Keratinocyte (primary cell): Measurements from ENCODE around the gene DNAJA3. TPM values are rescaled to one million over a fixed set of nuclear protein-coding genes. Genes with fewer than 3 reads are reported as not detected.

Experiments used
- DNase-seq: peaks from one replicate; pipeline ENCODE4 v3.0.0-alpha.2; 2011; ENCODE audit warnings: low read depth, missing footprints, low spot score
- FAIRE-seq: peaks from 2 replicates; lab custom pipeline; 2011; peaks lifted over from hg19 to GRCh38; lab: Jason Lieb, UNC
- H2AFZ ChIP-seq: 2 replicates; pipeline ENCODE4 v1.6.0; 2012; ENCODE audit warnings: low read length, control low read depth, inconsistent platforms; ENCODE audit not compliant: control insufficient read depth
- H3K27ac ChIP-seq: 2 replicates; pipeline ENCODE4 v1.5.1; 2011; ENCODE audit warnings: low read length; ENCODE audit not compliant: control insufficient read depth, insufficient read depth
- H3K27me3 ChIP-seq: 3 replicates; pipeline ENCODE4 v1.6.0; 2011; ENCODE audit warnings: low read length; ENCODE audit not compliant: control insufficient read depth, insufficient read depth; ENCODE audit errors: extremely low read depth
- H3K36me3 ChIP-seq, 2 experiments: 2 replicates in 1 of 2; 3 replicates in 1 of 2; pipeline ENCODE4 v1.5.1; 2011; ENCODE audit warnings: low read length in 2 of 2, mild to moderate bottlenecking in 1 of 2; ENCODE audit not compliant: control insufficient read depth in 2 of 2, insufficient read depth in 2 of 2; ENCODE audit errors: extremely low read depth in 1 of 2
- H3K4me1 ChIP-seq: 3 replicates; pipeline ENCODE4 v1.5.1; 2011; ENCODE audit warnings: low read length; ENCODE audit not compliant: control insufficient read depth, insufficient read depth; ENCODE audit errors: extremely low read depth
- H3K4me2 ChIP-seq: 3 replicates; pipeline ENCODE4 v1.6.0; 2011; ENCODE audit warnings: low read depth, low read length; ENCODE audit not compliant: control insufficient read depth, insufficient read depth; ENCODE audit errors: extremely low read depth
- H3K4me3 ChIP-seq, 3 experiments: fragments of 200-600 bp in 1 of 3; sonication (generic) in 1 of 3; 2 replicates in 2 of 3; 3 replicates in 1 of 3; pipeline ENCODE4 v1.5.1; 2011 to 2016; ENCODE audit warnings: low read length in 3 of 3, mild to moderate bottlenecking in 3 of 3, control low read depth in 2 of 3, inconsistent platforms in 1 of 3, low read depth in 1 of 3, mixed read lengths in 1 of 3, mixed run types in 1 of 3, moderate library complexity in 1 of 3; ENCODE audit not compliant: control insufficient read depth in 2 of 3, insufficient read depth in 2 of 3; ENCODE audit errors: extremely low read depth in 1 of 3
- H3K79me2 ChIP-seq: 2 replicates; pipeline ENCODE4 v1.6.0; 2012; ENCODE audit warnings: low read length; ENCODE audit not compliant: control insufficient read depth, insufficient read depth
- H3K9ac ChIP-seq: 3 replicates; pipeline ENCODE4 v1.6.0; 2011; ENCODE audit warnings: low read length; ENCODE audit not compliant: control insufficient read depth, insufficient read depth; ENCODE audit errors: extremely low read depth
- H3K9me1 ChIP-seq: 3 replicates; pipeline ENCODE4 v1.6.0; 2011; ENCODE audit warnings: low read length; ENCODE audit not compliant: control insufficient read depth, insufficient read depth; ENCODE audit errors: extremely low read depth
- H3K9me3 ChIP-seq: 2 replicates; pipeline ENCODE4 v1.5.1; 2012; ENCODE audit warnings: low read depth, low read length; ENCODE audit not compliant: control insufficient read depth
- H4K20me1 ChIP-seq: 3 replicates; pipeline ENCODE4 v1.6.0; 2011; ENCODE audit warnings: low read length; ENCODE audit not compliant: control insufficient read depth, insufficient read depth; ENCODE audit errors: extremely low read depth
- EZH2 ChIP-seq: IDR thresholded peaks from one replicate; pipeline ENCODE4 v1.6.1; 2012; ENCODE audit warnings: inconsistent platforms, mild to moderate bottlenecking, low read length, moderate library complexity
- dilution Hi-C: fragments of 300-500 bp; cut with MboI; formaldehyde crosslinking; loops from one replicate; pipeline ENCODE4 v1.7.0; 2020; ENCODE audit warnings: low sequenced_read_pairs; ENCODE audit not compliant: extremely low pct_ligation_motif_present
- polyA plus RNA-seq, 5 experiments: library from polyadenylated mRNA; depleted of rRNA in 3 of 5; stranded (reverse) in 3 of 5; stranded (forward) in 1 of 5; unstranded in 1 of 5; fragments of >200 nt; gene quantifications; 1 replicate in 1 of 5; 2 replicates in 3 of 5; 3 replicates in 1 of 5; pipeline versions ENCODE4 v1.2.1 to v1.2.3, GENCODE V29; 2011 to 2012; ENCODE audit warnings: missing spikeins in 2 of 5, low read depth in 1 of 5, low replicate concordance in 1 of 5
- TF ChIP-seq, protein P1 (sequence below), 3 experiments: IDR thresholded peaks in 1 of 3; conservative IDR thresholded peaks in 1 of 3; optimal IDR thresholded peaks in 1 of 3; 2 replicates in 2 of 3; 3 replicates in 1 of 3; pipeline versions ENCODE3 to v1.5.1; 2011; ENCODE audit warnings: low read length in 3 of 3, mild to moderate bottlenecking in 3 of 3, moderate library complexity in 2 of 3, control low read depth in 1 of 3, inconsistent platforms in 1 of 3; ENCODE audit not compliant: insufficient read depth in 2 of 3; ENCODE audit errors: extremely low read depth in 1 of 3

DNAJA3 gene
- polyA plus RNA-seq, 1 donor (not counting 4 experiments of a cell fraction or from before 2014, with no cell fraction given) = 48.4 TPM

DNA sequence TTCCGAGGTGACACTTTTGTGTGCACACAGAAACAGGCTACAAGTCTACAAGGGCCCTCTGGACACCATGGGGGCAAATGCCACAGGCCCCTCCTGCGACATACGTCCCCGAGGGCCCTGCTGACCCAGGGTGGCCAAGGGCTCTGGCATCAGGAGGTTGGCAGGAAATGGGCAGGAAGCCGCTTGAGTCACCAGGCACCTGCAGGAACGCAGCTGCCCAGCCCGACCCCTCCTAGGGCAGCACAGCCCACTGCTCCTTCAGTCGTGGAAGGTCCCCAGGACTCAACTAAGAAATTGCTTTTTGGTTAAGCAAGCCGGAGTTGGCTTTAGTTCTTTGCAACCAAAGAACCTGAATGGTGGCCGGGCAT lies 17.4 kb upstream of the DNAJA3 start:
- Histone ChIP-seq H3K36me3 (peaks cover 21 to 27% of the 10 kb centered on the region in 2 experiments), H3K4me3 (no peak overlapping the region), H3K27ac (no peak overlapping the region), H3K9me1 (no peaks in the 10 kb centered on the region), H4K20me1 (peaks cover 9% of the 10 kb centered on the region), H3K9me3 (no peaks in the 10 kb centered on the region), H3K4me1 (peaks cover 10% of the 10 kb centered on the region), H3K9ac (no peak overlapping the region), H3K4me2 (no peak overlapping the region), H2AFZ (no peak overlapping the region), H3K79me2 (peaks cover 12% of the 10 kb centered on the region), H3K27me3 (no peaks in the 10 kb centered on the region)
- no peak for TF ChIP-seq EZH2
- TF ChIP-seq, protein P1, sequence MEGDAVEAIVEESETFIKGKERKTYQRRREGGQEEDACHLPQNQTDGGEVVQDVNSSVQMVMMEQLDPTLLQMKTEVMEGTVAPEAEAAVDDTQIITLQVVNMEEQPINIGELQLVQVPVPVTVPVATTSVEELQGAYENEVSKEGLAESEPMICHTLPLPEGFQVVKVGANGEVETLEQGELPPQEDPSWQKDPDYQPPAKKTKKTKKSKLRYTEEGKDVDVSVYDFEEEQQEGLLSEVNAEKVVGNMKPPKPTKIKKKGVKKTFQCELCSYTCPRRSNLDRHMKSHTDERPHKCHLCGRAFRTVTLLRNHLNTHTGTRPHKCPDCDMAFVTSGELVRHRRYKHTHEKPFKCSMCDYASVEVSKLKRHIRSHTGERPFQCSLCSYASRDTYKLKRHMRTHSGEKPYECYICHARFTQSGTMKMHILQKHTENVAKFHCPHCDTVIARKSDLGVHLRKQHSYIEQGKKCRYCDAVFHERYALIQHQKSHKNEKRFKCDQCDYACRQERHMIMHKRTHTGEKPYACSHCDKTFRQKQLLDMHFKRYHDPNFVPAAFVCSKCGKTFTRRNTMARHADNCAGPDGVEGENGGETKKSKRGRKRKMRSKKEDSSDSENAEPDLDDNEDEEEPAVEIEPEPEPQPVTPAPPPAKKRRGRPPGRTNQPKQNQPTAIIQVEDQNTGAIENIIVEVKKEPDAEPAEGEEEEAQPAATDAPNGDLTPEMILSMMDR (optimal IDR thresholded peaks at IDR 0.05 in 1 of 3, IDR thresholded peaks at IDR 0.05 in 1 of 3, conservative IDR thresholded peaks at IDR 0.05 in 1 of 3; ENCODE audit: extremely low read depth in 1 of 3, insufficient read depth in 2 of 3, low read length in 3 of 3) = no peak
- dilution Hi-C loops = no loop called here
- FAIRE-seq (no peak), DNase-seq (no peak)

DNA sequence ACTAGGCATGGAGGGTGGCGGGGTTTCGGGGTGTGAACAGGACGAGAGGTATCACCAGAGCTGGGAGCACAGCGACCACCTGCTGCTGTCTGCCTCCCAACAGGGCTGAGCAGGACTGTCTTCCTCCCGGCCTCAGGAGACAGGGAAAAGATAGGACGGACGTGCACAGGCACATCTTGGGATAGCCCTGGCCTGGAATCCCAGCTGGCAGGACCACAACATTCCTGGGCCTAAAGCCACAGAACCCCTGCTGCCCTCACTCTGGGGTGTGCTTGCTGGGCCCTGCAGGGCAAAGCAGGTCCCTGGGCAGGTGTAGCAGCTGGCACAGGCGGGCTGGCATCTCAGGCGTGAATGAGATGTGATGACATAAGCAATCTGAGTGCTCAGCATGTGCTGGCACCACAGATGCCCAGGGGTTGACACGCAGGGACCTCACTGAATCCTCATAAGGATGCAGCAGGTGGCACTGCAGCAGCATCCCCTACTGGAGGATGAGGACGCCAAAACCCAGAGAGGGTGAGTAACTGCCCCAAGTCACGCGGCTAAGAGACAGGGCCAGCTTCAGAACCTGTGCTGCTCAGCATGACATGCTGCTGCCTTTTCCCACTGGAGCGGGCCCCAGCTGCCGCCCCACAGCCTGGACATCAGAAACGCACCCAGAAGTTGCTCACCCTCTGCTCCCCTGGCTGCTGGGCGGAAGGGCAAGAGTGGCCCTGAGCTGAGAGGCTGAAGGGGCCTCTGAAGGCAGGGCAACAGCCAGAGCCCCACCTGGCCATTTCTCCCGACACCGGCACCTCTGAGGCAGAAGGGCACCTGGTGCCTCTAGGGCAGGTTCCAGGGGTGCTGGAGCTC lies 16.4 kb upstream of the DNAJA3 start:
- no peak overlapping the region for H3K4me2 ChIP-seq
- H3K4me3 ChIP-seq = no peak overlapping the region
- dilution Hi-C loops = no loop called here
- H3K27me3 ChIP-seq = no peaks in the 10 kb centered on the region
- H3K9ac ChIP-seq = no peak overlapping the region
- H3K79me2 ChIP-seq = peaks cover 15% of the 10 kb centered on the region
- no peak for FAIRE-seq
- peaks cover 12% of the 10 kb centered on the region for H4K20me1 ChIP-seq
- no peak overlapping the region for H2AFZ ChIP-seq
- H3K27ac ChIP-seq = no peak overlapping the region
- peaks cover 17 to 24% of the 10 kb centered on the region in 2 experiments for H3K36me3 ChIP-seq
- no peak for DNase-seq
- no peaks in the 10 kb centered on the region for H3K9me3 ChIP-seq
- H3K9me1 ChIP-seq = no peaks in the 10 kb centered on the region
- H3K4me1 ChIP-seq = peaks cover 10% of the 10 kb centered on the region
- TF ChIP-seq, protein P1 (optimal IDR thresholded peaks at IDR 0.05 in 1 of 3, IDR thresholded peaks at IDR 0.05 in 1 of 3, conservative IDR thresholded peaks at IDR 0.05 in 1 of 3; ENCODE audit: extremely low read depth in 1 of 3, insufficient read depth in 2 of 3, low read length in 3 of 3) = peak; percentile 40 to 72 (median 60)
- no peak for TF ChIP-seq EZH2
